Loucy (cell line): ENCODE measurements around the gene TMEM243.

Experiments used
- CTCF ChIP-seq: fragments of 200-600 bp; sonication (generic); conservative IDR thresholded peaks from 2 replicates; pipeline ENCODE4 v1.5.1; 2014; ENCODE audit warnings: mild to moderate bottlenecking, antibody characterized with exemption, low read length
- EZH2phosphoT487 ChIP-seq: fragments of 200-600 bp; IDR thresholded peaks from 2 replicates; pipeline ENCODE4 v1.6.1; 2018; ENCODE audit warnings: antibody characterized with exemption, mild to moderate bottlenecking, moderate library complexity, borderline replicate concordance

DNA sequence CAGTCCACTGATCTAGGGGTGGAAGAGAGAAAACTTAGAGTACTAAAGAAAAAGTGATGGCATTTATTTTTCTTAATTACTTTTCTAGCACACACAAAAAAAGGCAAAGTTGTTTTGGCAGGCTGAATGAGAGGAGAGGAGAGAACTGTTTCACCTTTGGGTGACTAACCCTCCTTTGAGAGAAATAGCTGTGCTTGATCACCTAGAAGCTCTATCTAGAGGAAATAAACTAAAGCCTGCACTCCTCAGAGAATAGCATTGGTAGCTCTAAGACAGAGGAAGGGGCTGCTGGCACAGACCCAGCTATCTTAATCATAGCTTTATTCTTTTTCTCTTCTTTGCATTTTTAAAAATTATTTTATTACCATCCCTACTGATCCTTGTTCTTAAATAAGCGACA is 6.3 kb downstream of the TMEM243 start:
- TF ChIP-seq CTCF (no peak), EZH2phosphoT487 (no peak)
